Neural cell (in vitro differentiated cells): Measurements from ENCODE around the gene KRTAP1-3.

Experiments
- EZH2 ChIP-seq: fragments of 200-600, 300-800 bp; shearing (Covaris generic), sonication (generic); IDR thresholded peaks from 2 replicates; pipeline ENCODE4 v1.6.1; 2014; ENCODE audit warnings: antibody characterized with exemption, low read length, borderline replicate concordance, mild to moderate bottlenecking; ENCODE audit not compliant: insufficient read depth, poor library complexity, severe bottlenecking
- TF ChIP-seq, protein P1 (sequence below): fragments of 450-650 bp; IDR thresholded peaks from 2 replicates; pipeline ENCODE4 v1.5.1; 2014; ENCODE audit warnings: antibody characterized with exemption, mild to moderate bottlenecking, moderate library complexity; ENCODE audit not compliant: poor library complexity, severe bottlenecking

DNA sequence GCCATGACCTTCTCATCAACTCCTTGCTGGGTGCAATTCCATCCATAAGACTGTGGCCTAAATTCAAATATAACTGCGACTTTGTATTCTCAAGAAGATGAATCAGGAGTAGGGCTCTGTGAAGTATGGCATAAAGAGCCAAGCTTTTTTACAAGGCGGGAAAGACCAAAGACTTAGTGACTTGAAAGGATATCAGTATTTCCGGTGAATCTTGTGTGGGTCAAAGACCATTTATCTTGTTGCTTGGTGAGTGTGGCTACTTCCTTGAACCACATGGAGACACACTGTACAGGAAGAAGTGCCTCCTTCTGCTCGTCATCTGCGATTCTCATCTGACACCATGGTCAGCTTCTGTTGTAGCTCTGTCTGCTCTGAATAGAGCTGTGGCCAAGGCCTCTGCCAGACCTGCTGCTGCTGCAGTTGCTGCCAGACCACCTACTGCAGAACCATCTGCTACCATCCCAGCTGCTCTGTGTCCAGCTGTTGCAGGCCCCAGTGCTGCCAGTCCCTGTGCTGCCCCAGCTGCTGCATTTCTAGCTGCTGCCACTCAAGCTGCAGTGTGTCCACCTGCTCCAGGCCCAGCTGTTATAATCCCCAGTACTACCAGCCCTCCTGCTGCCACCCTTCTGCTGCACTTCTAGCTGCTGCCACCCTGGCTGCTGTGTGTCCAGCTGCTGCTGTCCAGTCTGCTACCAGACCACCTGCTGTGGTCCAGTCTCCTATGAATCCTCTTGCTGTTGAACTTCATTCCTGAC is 37.1 kb upstream of the KRTAP1-3 start:
- TF ChIP-seq, protein P1, sequence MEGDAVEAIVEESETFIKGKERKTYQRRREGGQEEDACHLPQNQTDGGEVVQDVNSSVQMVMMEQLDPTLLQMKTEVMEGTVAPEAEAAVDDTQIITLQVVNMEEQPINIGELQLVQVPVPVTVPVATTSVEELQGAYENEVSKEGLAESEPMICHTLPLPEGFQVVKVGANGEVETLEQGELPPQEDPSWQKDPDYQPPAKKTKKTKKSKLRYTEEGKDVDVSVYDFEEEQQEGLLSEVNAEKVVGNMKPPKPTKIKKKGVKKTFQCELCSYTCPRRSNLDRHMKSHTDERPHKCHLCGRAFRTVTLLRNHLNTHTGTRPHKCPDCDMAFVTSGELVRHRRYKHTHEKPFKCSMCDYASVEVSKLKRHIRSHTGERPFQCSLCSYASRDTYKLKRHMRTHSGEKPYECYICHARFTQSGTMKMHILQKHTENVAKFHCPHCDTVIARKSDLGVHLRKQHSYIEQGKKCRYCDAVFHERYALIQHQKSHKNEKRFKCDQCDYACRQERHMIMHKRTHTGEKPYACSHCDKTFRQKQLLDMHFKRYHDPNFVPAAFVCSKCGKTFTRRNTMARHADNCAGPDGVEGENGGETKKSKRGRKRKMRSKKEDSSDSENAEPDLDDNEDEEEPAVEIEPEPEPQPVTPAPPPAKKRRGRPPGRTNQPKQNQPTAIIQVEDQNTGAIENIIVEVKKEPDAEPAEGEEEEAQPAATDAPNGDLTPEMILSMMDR: no peak
- no peak for TF ChIP-seq EZH2
